Measurements from ENCODE around the gene PSG5.
"Not testable (repeated sequence)": the region's sequence is repeated elsewhere in the genome, so short reads cannot be mapped to it uniquely, and the experiment has no call there.

- TF ChIP-seq CTCF, POLR2A (IDR thresholded peaks at IDR 0.05): not testable (repeated sequence)
These were observed 66.8 kb downstream of the PSG5 start for GRCh38 chr19:43119526-43119925.

Data from right lobe of liver (tissue), 4 donors.